GM21367 (cell line): ENCODE measurements around the gene RNGTT.
A peak's percentile ranks its signal among the peaks of the same experiment; 100 is the strongest.
"Not testable (repeated sequence)": the region's sequence is repeated elsewhere in the genome, so short reads cannot be mapped to it uniquely, and the experiment has no call there.

Experiments used
- ATAC-seq: cut with Tn5 transposase; IDR thresholded peaks from one replicate; pipeline ENCODE4 v1.9.1; 2021; ENCODE audit not compliant: unreplicated experiment

Gene RNGTT

DNA sequence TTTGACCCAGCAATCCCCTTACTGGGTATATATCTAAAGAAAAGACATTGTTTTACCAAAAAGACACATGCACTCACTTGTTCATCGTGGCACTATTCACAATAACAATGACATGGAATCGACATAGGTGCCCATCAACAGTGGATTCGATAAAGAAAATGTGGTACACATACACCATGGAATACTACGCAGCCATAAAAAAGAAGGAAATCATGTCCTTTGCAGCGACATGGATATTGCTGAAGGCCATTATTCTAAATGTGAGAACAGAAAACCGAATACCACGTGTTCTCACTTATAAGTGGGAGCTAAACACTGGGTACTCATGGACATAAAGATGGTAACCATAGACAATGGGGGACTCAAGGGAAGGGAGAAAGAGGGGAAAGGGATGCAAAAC lies 222.3 kb downstream of the RNGTT start:
- ATAC-seq, result no peak

DNA sequence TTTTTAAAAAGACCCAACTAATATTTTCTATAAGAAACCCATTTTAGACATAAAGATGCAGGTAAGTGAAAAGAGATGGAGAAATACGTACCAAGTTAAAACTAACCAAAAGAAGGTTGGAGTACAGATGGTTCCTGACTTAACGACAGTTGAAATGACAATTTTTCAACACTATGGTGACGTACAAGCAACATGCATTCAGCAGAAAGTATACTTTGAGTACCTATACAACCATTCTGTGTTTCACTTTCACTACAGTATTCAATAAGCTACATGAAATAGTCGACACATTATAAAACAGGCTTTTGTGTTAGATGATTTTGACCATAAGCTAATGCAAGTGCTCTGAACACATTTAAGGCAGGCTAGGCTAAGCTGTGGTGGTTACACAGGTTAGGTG lies 228.9 kb downstream of the RNGTT start:
- ATAC-seq, result no peak

DNA sequence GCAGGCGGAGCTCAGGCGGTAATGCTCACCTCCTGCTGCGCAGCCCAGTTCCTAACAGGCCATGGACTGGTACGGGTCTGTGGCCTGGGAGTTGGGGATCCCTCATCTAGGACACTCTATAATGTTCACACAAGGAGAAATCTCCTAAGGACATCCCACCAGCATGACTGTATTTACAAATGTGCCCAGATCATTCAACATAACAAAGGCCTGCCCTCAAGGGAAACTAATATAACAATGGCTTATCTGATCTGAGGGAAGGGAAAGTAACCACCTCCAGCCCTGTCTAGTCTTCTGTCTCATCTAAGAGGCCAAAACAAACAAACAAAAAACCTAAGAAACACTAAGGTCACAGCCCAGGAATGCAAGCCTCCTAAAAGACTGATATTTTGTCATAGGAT lies 232.8 kb downstream of the RNGTT start:
- ATAC-seq, result no peak

DNA sequence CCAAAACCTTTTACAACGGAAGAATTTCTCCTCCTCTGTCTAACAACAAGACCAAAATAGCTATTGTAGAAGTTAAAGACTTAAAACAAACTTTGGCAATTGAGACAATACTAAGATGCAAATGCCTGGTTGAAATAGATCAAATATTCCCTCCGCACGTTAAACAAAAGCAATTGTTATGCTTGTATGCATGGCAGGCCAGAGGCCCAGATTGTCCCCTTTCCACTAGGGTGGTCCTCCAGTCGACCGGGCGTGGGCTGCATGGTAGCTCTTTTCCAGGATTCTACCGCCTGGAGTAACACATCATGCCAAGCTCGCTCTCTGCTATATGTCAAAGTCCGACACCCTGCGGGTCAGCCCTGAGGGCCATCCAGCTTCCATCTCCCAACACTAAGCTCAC lies 234.7 kb downstream of the RNGTT start:
- no peak for ATAC-seq

DNA sequence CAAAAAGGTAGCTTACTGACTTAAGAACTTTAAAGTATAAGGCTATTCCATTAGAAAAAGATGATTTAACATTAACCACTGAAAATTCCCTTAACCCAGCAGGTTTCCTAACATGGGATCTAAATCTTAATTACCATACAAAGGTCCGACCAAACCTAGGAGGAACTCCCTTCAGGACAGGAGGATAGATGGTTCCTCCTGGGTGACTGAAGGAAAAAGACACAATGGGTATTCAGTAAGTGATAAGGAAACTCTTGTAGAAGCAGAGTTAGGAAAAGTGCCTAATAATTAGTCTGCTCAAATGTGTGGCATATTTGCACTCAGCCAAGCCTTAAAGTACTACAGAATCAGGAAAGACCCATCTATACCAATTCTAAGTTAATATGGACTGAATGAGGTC lies 237.0 kb downstream of the RNGTT start:
- ATAC-seq, result not testable (repeated sequence)

DNA sequence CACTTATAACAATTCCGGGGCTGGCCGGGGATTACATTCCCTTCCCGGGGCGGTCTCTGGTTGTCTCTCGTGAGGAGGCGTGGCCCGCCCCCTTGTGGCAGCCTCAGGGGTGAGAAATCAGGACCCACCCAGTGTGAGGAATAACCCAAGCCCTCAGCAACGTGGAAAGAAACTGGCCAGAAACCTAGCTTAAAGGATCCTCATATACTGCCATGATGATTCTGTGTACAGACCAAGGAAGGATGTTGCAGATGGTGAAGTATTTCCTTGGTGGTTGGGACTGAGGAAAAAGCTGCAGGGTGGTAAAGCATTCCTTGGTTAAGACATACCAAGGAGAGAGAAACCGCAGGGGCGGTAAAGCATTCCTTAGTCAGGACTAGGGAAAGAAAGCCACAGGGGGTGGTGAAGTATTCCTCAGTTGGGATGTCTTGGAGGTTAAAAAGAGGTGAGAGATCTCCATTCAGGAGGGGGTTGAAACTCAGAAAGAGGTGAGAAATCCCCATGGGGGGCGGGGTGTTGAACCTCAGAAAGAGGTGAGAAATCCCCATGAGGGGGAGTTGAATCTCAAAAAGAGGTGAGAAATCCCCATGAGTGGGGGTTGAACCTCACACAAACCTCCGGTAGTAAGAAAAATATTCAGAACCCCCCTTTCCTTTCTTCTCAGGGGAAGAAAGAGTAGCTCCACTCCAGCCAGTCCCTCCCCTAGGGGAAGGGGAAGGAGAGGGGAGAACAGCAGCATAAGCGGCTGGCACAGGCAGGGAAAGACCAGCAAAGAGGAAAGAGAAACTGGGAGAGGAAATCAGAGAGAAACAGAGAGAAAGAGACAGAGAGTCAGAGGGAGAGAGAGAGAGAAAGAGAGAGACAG lies 238.1 kb downstream of the RNGTT start:
- no peak for ATAC-seq

DNA sequence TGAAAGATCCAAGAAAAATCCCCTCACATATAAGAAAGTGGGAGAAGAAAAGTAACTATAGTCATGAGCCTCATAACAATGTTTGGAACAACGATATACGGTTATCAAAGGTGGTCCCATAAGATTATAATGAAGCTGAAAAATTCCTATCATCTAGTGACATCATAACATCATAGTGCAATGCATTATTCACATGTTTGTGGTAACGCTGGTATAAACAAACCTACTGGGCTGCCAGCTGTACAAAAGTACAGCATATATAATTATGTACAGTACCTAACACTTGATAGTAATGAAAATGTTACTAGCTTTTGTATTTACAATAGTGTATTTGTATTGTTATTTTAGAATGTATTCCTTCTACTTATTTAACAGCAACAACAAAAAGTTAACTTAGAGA lies 240.7 kb downstream of the RNGTT start:
- ATAC-seq, result no peak

DNA sequence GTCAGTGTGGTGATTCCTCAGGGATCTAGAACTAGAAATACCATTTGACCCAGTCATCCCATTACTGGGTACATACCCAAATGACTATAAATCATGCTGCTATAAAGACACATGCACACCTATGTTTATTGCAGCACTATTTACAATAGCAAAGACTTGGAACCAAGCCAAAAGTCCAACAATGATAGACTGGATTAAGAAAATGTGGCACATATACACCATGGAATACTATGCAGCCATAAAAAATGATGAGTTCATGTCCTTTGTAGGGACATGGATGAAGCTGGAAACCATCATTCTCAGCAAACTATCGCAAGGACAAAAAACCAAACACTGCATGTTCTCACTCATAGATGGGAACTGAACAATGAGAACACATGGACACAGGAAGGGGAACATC lies 247.0 kb downstream of the RNGTT start:
- ATAC-seq, result not testable (repeated sequence)

DNA sequence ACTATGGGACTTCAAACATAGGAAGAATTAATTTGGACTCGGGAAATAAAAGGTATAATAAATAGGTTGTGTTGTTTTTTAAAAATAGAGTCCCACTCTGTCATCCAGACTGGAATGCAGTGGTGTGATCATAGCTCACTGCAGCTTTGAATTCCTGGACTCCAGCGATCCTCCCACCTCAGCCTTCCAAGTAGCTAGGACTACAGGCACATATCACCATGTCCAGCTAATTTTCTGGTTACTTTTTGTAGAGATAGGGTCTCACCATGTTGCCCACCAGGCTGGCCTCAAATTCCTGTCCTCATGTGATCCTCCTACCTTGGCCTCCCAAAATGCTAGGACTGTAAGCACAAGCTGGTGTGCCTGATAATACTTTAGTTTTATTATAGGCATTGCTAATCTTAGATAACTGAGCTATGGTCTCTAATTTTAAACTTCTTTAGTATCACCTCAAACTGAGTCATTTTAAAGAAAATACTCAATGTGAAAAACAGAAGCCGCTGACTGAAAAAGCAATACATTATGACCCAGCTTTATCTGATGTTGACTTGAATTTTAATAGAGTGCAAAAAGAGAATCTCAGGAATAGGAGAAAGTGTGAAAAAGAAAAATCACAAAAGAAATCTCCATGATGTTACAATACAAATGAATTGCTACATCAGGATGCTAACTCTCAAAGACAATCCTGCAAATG lies 251.0 kb downstream of the RNGTT start:
- no peak for ATAC-seq

DNA sequence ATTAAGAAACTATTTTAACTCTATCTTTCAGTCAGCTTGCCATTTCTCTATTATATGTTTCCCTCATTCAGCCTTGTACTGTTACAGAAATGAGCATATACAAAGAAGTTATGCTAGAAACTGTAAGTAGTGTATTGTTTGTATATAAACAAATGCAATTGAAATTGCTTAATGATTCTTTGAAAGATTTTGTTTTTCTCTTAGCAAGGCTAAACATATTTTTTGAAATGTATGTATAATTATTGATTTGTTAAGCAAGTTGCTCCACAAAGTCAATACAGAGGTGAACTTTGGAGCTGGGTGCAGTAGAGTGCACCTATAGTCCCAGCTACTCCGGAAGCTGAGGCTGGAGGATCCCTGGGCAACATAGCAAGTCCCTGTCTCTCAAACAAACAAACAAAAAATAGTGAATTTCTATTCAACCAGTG lies 253.6 kb downstream of the RNGTT start:
- no peak for ATAC-seq

DNA sequence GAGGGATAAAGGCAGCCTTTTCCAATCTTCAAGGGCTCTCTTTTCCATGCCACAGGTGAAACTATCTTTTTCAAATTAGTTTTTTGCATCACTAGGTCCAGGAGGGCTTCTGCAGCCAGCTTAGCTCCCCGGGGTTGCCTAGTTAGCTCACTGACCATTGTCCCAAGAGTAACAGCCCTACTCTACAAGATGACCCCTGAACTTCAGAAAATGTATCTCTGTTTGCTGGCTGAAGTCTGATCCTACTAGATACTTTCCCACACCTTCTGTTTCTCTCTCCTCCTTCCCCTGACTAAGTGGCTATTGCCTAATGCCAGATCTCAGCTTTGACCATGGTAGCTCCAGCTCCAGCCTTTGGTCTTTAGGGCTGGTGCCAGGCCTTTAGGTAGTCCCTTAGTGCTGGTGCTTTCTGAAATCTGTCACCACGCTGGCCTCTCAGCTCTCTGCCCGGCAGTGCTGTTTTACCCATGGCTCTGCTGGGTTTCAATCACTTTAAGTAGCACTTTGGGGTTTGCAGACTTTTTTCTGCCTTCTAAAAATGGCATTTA lies 255.1 kb downstream of the RNGTT start:
- no peak for ATAC-seq

DNA sequence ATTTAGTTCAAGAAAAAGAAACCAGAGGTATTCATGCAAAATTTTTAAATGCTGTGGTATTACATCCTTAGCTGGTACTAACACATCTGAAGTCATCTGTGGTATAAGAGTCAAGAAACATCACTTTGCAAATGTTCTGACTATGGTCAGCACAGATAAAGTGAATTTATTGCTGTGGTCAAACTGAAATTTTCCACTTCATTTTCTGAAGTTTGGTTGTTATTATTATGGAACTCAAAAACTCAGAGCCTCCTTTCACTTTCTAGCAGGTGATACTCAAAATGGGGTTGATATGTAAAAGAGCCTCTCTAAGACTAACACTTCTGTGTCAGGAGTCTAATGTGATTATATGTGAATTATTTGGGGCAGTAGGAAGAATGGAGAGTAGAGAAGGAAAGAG lies 257.8 kb downstream of the RNGTT start:
- peak; percentile 83 for ATAC-seq

DNA sequence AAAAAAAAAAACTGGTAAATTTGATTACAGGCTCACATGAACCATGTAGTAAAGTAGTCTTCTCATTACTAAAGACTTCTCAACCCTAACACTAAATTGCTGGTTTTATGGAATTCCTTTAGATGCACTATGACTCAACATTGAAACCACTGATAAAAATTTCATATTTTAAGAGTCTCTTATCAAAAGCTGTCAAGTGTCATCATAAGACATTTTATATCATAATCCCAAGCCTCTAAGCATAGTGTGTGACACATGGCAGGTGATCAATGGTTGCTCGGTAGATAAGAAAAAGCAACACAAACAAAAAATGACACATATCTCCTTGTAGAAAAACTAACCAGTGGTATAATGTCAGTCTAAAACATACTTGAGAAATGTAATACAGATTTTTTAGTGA lies 258.4 kb downstream of the RNGTT start:
- peak; percentile 13 for ATAC-seq

DNA sequence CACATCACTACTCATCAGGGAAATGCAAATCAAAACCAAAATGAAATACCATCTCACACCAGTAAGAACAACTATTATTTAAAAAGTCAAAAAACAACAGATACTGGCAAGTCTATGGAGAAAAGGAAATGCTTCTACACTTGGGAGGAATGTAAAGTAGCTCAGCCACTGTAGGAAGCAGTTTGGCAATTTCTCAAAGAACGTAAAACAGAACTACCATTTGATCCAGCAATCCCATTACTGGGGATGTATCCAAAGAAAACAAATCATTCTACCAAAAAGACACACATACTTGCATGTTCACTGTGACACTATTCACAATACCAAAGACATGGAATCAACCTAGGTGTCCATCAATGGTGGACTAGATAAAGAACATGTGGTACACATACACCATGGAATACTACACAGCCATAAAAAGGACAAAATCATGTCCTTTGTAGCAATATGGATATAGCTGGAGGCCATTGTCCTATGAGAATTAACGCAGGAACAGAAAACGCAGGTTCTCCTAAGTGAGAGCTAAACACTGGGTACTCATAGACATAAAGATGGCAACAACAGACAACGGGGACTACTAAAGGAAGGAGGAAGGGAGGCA lies 260.4 kb downstream of the RNGTT start:
- ATAC-seq, result no peak

DNA sequence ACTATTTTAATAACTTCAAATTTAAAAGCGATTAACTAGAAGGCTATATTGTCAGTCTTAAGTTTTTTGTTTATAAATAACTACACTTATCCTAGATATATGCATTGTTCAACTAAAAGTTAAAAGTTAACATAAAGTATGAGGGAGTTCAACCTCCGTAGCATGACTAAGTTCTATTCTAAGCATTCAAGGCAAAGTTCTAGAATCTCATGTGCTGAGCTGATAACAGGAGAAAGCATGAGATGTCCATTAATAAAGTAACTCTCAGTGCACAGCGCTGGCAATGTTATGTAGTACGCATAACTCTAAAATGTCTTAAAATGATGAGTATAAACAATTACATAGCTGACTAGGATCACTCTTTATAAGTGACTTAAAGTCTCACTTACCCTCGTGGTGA lies 264.8 kb downstream of the RNGTT start:
- ATAC-seq, result no peak

DNA sequence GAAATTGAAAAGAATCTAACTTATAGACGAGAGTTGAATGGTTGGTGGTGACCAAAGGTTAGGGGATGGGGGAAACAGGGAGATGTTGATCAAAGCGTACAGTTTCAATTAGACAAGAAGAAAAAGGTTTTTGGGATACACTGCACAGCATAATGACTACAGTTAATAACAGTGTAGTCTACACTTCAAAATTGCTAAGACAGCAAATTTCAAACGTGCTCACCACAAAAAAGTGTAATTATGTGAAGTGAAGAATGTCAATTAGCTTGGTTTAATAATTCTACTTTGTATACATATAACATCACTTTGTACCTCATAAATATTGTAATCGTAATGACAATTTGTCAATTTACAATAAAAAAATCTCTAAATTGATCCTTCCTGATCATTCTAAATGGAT lies 267.5 kb downstream of the RNGTT start:
- no peak for ATAC-seq

DNA sequence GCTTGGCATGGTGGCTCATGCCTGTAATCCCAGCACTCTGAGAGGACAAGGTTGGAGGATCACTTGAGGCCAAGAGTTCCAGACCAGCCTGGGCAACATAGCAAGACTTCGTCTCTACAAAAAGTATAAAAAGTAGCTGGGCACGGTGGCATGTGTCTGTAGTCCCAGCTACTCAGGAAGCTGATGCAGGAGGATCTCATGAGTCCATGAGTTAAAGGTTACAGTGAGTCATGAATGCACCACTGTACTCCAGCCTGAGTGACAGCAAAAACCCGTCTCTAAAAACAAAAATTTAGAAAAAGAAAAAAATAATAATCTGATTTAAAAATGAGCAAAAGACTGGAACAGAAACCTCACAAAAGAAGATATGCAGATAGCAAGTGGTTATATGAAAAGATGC lies 279.7 kb downstream of the RNGTT start:
- no peak for ATAC-seq

DNA sequence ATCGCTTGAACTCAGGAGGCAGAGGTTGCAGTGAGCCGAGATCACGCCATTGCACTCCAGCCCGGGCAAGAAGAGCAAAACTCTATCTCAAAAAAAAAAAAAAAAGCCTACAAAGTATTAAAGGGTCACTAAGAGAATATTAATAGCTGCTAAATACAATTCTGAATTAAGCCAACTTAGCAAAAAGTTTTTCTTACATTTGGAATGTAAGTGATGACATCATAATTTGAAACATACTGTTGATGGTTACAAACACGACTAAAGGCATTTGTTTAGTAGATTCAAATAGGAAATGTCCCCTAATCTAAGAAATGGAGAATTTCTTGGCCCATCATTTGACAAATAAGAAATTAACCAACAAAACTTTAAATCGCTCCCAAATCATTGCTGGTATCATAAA lies 282.8 kb downstream of the RNGTT start:
- no peak for ATAC-seq

DNA sequence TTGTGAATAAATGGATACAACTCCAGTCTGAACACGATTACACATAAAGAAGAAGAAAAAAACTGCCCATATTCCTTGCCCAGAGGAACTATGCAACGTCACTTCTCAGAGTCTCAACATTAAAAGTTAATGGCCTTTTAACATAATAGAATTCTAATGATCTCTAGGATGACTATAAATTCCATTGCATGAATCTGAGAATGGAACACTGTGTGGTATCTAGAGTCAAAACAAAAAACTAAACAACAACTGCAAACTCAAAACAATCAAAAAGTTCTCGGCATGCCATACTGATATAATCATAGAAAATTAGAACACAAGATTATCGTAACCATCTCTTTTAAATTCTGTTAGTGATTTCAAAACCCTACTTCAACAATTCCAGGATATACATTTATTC lies 283.6 kb downstream of the RNGTT start:
- ATAC-seq, result no peak

DNA sequence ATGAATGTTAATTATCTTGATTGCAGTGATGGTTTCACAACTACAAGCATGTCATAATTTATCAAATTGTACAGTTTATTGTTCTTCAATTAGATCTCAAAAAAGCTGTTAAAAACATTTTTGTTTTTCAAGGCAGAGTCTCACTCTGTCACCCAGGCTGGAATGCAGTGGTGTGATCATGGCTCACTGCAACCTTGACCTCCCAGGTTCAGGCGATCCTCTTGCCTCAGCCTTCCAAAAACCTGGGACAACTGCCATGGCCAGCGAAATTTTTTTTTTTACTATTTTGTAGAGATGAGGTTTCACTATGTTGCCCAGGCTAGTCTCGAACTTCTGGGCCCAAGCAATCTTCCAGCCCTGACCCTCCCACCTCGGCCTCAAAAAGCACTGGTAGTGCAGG lies 286.1 kb downstream of the RNGTT start:
- no peak for ATAC-seq

DNA sequence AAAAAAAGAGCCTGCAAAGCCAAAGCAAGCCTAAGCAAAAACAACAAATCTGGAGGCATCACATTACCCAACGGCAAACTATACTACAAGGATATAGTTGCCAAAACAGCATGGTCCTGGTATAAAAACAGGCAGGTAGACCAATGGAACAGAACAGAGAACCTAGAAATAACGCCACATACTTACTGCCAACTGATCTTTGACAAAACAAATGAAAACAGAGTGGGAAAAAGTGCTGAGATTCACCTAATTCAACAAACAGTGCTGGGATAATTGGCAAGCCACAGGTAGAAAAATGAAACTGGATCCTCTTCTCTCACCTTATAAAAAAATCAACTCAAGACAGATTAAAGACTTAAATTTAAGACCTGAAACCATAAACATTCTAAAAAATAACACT lies 291.8 kb downstream of the RNGTT start:
- no peak for ATAC-seq

DNA sequence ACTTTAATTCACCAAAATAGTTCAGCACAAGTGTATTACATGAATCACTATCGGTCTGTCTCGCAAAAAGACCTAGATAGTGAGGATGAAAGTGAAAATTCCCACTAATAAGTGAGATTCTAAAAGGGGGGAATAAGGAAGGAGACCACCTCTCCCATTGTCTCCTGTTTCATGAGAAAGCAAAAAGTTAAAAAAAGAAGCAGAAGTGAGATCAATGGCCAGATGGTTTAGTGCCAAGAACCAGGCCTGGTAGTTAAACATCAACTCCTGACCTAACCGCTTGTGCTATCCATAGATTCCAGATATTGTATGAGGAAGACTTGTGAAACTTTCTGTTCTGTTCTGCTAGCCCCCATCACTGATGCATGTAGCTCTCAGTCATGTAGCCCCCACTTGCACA lies 293.0 kb downstream of the RNGTT start:
- no peak for ATAC-seq
